H1 (cell line): Measurements from ENCODE around the gene CRK. TPM values are rescaled to one million over a fixed set of nuclear protein-coding genes. Genes with fewer than 3 reads are reported as not detected.

Source experiments
- CTCF ChIA-PET: fragments of 300-600 bp; sonication (Branson Sonifier 250); formaldehyde crosslinking; loops from one replicate; lab custom pipeline; 2021; ENCODE audit not compliant: partially characterized antibody; lab: Charles Lee
- POLR2A ChIA-PET: fragments of 300-600 bp; sonication (Branson Sonifier 250); formaldehyde crosslinking; loops from one replicate; lab custom pipeline; 2021; ENCODE audit warnings: inconsistent platforms; ENCODE audit not compliant: partially characterized antibody; lab: Charles Lee
- DNase-seq, 2 experiments: peaks; one replicate each; pipeline versions ENCODE4 v3.0.0 to v3.0.0-alpha.2; 2010 to 2022; ENCODE audit warnings: low spot score in 2 of 2, low read depth in 1 of 2, mixed read lengths in 1 of 2
- FAIRE-seq: peaks from 2 replicates; lab custom pipeline; 2011; peaks lifted over from hg19 to GRCh38; lab: Jason Lieb, UNC
- H2AFZ ChIP-seq: 2 replicates; pipeline ENCODE4 v1.8.1; 2012; ENCODE audit warnings: low read length, inconsistent platforms
- H2AK5ac ChIP-seq: 2 replicates; pipeline ENCODE4 v1.6.1; 2013; ENCODE audit warnings: low read depth, low read length
- H2BK120ac ChIP-seq: replicated peaks from 2 replicates; pipeline ENCODE3; 2013; ENCODE audit warnings: low read depth, low read length, inconsistent platforms
- H2BK12ac ChIP-seq: 2 replicates; pipeline ENCODE4 v1.6.1; 2013; ENCODE audit warnings: low read depth, low read length
- H2BK15ac ChIP-seq: 2 replicates; pipeline ENCODE4 v1.6.1; 2013; ENCODE audit warnings: low read length
- H2BK20ac ChIP-seq: 2 replicates; pipeline ENCODE4 v1.6.1; 2013; ENCODE audit warnings: low read length
- H2BK5ac ChIP-seq: 2 replicates; pipeline ENCODE4 v1.6.1; 2013; ENCODE audit warnings: low read depth, low read length
- H3K14ac ChIP-seq: 2 replicates; pipeline ENCODE4 v1.6.1; 2013; ENCODE audit warnings: inconsistent platforms; ENCODE audit not compliant: insufficient read length
- H3K18ac ChIP-seq: 2 replicates; pipeline ENCODE4 v1.6.1; 2013; ENCODE audit warnings: low read length; ENCODE audit errors: extremely low read depth
- H3K23ac ChIP-seq: 2 replicates; pipeline ENCODE4 v1.6.1; 2013; ENCODE audit warnings: inconsistent platforms; ENCODE audit not compliant: insufficient read length
- H3K23me2 ChIP-seq: 2 replicates; pipeline ENCODE4 v1.6.1; 2013; ENCODE audit warnings: low read depth, low read length
- H3K27ac ChIP-seq: 2 replicates; pipeline ENCODE4 v1.6.1; 2011; ENCODE audit warnings: low read depth, low read length, inconsistent platforms
- H3K27me3 ChIP-seq, 4 experiments: replicated peaks in 1 of 4; 1 replicate in 1 of 4; 2 replicates in 3 of 4; pipeline versions ENCODE4 v1.6.1 to v1.8.1; 2011 to 2013; ENCODE audit warnings: low read length in 3 of 4, mild to moderate bottlenecking in 3 of 4, inconsistent platforms in 2 of 4, mixed read lengths in 2 of 4, moderate library complexity in 1 of 4; ENCODE audit not compliant: control insufficient read depth in 3 of 4, insufficient read depth in 3 of 4; ENCODE audit errors: extremely low read depth in 1 of 4
- H3K36me3 ChIP-seq, 4 experiments: 2 replicates each; pipeline versions ENCODE4 v1.6.1 to v1.8.1; 2011 to 2013; ENCODE audit warnings: mild to moderate bottlenecking in 4 of 4, low read length in 3 of 4, moderate library complexity in 2 of 4, control low read depth in 1 of 4, inconsistent platforms in 1 of 4; ENCODE audit not compliant: insufficient read depth in 4 of 4, control insufficient read depth in 2 of 4
- H3K4ac ChIP-seq: replicated peaks from 2 replicates; pipeline ENCODE3; 2013; ENCODE audit warnings: low read length, low read depth, mixed read lengths, inconsistent platforms; ENCODE audit not compliant: insufficient read length
- H3K4me1 ChIP-seq, 4 experiments: replicated peaks in 1 of 4; 1 replicate in 1 of 4; 2 replicates in 3 of 4; pipeline versions ENCODE4 v1.6.1 to v1.8.1; 2011 to 2013; ENCODE audit warnings: low read length in 3 of 4, inconsistent platforms in 2 of 4, mixed read lengths in 1 of 4; ENCODE audit not compliant: insufficient read depth in 4 of 4, control insufficient read depth in 3 of 4
- H3K4me2 ChIP-seq, 2 experiments: 2 replicates each; pipeline versions ENCODE4 v1.6.1 to v1.8.1; 2011 to 2013; ENCODE audit warnings: low read depth in 2 of 2, low read length in 2 of 2, control low read depth in 1 of 2, inconsistent platforms in 1 of 2, mild to moderate bottlenecking in 1 of 2; ENCODE audit not compliant: insufficient read depth in 1 of 2
- H3K4me3 ChIP-seq, 4 experiments: fragments of 200-600, 300-600 bp in 1 of 4; sonication (generic), shearing (Covaris generic), sonication (Bioruptor Twin) in 1 of 4; 2 replicates each; pipeline versions ENCODE4 v1.5.1 to v1.8.1; 2011 to 2016; ENCODE audit warnings: low read length in 4 of 4, low read depth in 3 of 4, control low read depth in 2 of 4, inconsistent platforms in 2 of 4, mild to moderate bottlenecking in 2 of 4, mixed read lengths in 1 of 4, moderate library complexity in 1 of 4; ENCODE audit not compliant: insufficient read depth in 2 of 4; ENCODE audit errors: extremely low read depth in 1 of 4
- H3K56ac ChIP-seq: replicated peaks from 2 replicates; pipeline ENCODE3; 2013; ENCODE audit warnings: low read depth, mild to moderate bottlenecking, mixed read lengths, low read length, inconsistent platforms; ENCODE audit not compliant: insufficient read length
- H3K79me1 ChIP-seq: 2 replicates; pipeline ENCODE4 v1.6.1; 2013; ENCODE audit warnings: low read depth, low read length, control low read depth
- H3K79me2 ChIP-seq, 2 experiments: 2 replicates each; pipeline versions ENCODE4 v1.6.1 to v1.8.1; 2012 to 2013; ENCODE audit warnings: low read length in 2 of 2, mild to moderate bottlenecking in 2 of 2, inconsistent platforms in 1 of 2; ENCODE audit not compliant: insufficient read depth in 2 of 2, control insufficient read depth in 1 of 2
- H3K9ac ChIP-seq, 4 experiments: replicated peaks in 1 of 4; 1 replicate in 1 of 4; 2 replicates in 3 of 4; pipeline versions ENCODE4 v1.6.1 to v1.8.1; 2011 to 2013; ENCODE audit warnings: low read depth in 3 of 4, low read length in 3 of 4, control low read depth in 2 of 4, mild to moderate bottlenecking in 2 of 4, moderate library complexity in 2 of 4, inconsistent platforms in 1 of 4; ENCODE audit errors: extremely low read depth in 1 of 4
- H3K9me3 ChIP-seq, 2 experiments: 2 replicates each; pipeline versions ENCODE4 v1.6.1 to v1.8.1; 2012 to 2013; ENCODE audit warnings: mild to moderate bottlenecking in 2 of 2, moderate library complexity in 2 of 2, control low read depth in 1 of 2, inconsistent platforms in 1 of 2, low read depth in 1 of 2, low read length in 1 of 2, mixed read lengths in 1 of 2; ENCODE audit not compliant: insufficient read depth in 2 of 2
- H4K20me1 ChIP-seq, 2 experiments: replicated peaks in 1 of 2; 2 replicates each; pipeline versions ENCODE3 to v1.8.1; 2011 to 2013; ENCODE audit warnings: inconsistent platforms in 2 of 2, low read length in 2 of 2, mild to moderate bottlenecking in 1 of 2; ENCODE audit not compliant: insufficient read depth in 2 of 2, control insufficient read depth in 1 of 2
- H4K5ac ChIP-seq: 2 replicates; pipeline ENCODE4 v1.6.1; 2013; ENCODE audit warnings: low read length, low read depth, mixed read lengths, inconsistent platforms; ENCODE audit not compliant: insufficient read length
- H4K8ac ChIP-seq: 2 replicates; pipeline ENCODE4 v1.8.0; 2013; ENCODE audit warnings: mild to moderate bottlenecking, moderate library complexity, low read length, inconsistent platforms; ENCODE audit not compliant: insufficient read depth; ENCODE audit errors: extremely low read depth
- H4K91ac ChIP-seq: replicated peaks from 2 replicates; pipeline ENCODE3; 2013; ENCODE audit warnings: low read length, mixed read lengths, inconsistent platforms; ENCODE audit not compliant: insufficient read length
- BRCA1 ChIP-seq: IDR thresholded peaks from 2 replicates; pipeline ENCODE4 v1.6.1; 2012; ENCODE audit warnings: low read depth, low read length, improper control_type of control experiment
- CBX8 ChIP-seq: fragments of 300-800, 300-1000 bp; sonication (generic); IDR thresholded peaks from 2 replicates; pipeline ENCODE4 v1.7.1; 2016; ENCODE audit warnings: low read depth, low read length, borderline replicate concordance
- CTBP2 ChIP-seq: IDR thresholded peaks from 2 replicates; pipeline ENCODE4 v1.7.0; 2011; ENCODE audit warnings: borderline replicate concordance, mild to moderate bottlenecking, moderate library complexity, mixed read lengths, low read length; ENCODE audit not compliant: insufficient read depth, insufficient read length
- EZH2 ChIP-seq: fragments of 200-600 bp; sonication (generic); IDR thresholded peaks from 2 replicates; pipeline ENCODE4 v1.7.1; 2012; ENCODE audit warnings: low read depth, mild to moderate bottlenecking, moderate library complexity, low read length, inconsistent platforms; ENCODE audit not compliant: severe bottlenecking
- FOSL1 ChIP-seq: IDR thresholded peaks from 2 replicates; pipeline ENCODE4 v1.6.1; 2011; ENCODE audit warnings: mild to moderate bottlenecking, low read depth, low read length, moderate library complexity; ENCODE audit not compliant: insufficient read depth
- NANOG ChIP-seq: IDR thresholded peaks from 2 replicates; pipeline ENCODE4 v1.6.1; 2011; ENCODE audit warnings: low read length, low read depth, mild to moderate bottlenecking, inconsistent platforms; ENCODE audit not compliant: insufficient read depth, poor library complexity, severe bottlenecking
- NRF1 ChIP-seq: IDR thresholded peaks from 2 replicates; pipeline ENCODE4 v1.6.1; 2011; ENCODE audit warnings: mild to moderate bottlenecking, low read depth, low read length, improper control_type of control experiment
- POLR2A ChIP-seq, 2 experiments: IDR thresholded peaks; 1 replicate in 1 of 2; 2 replicates in 1 of 2; pipeline ENCODE4 v1.6.1; 2011; ENCODE audit warnings: low read depth in 2 of 2, low read length in 2 of 2, mild to moderate bottlenecking in 2 of 2; ENCODE audit errors: control extremely low read depth in 1 of 2
- RBBP5 ChIP-seq: IDR thresholded peaks from 2 replicates; pipeline ENCODE4 v1.7.1; 2012; ENCODE audit warnings: low read depth, mild to moderate bottlenecking, inconsistent platforms, low read length, moderate library complexity, borderline replicate concordance
- RFX5 ChIP-seq: IDR thresholded peaks from 2 replicates; pipeline ENCODE4 v1.6.1; 2011; ENCODE audit warnings: low read depth, low read length, improper control_type of control experiment, borderline replicate concordance
- SIRT6 ChIP-seq: IDR thresholded peaks from one replicate; pipeline ENCODE4 v1.7.1; 2012; ENCODE audit warnings: low read length, inconsistent platforms
- SP4 ChIP-seq: IDR thresholded peaks from 2 replicates; pipeline ENCODE4 v1.6.1; 2012; ENCODE audit warnings: low read length, inconsistent platforms
- WGBS, 2 experiments: shearing (Covaris generic) in 1 of 2; methylation state at CpG; one replicate each; pipeline versions ENCODE4 v1.1.6 to v1.1.7; 2013 to 2015; ENCODE audit warnings: low lambda C conversion rate in 2 of 2, mixed read lengths in 2 of 2, inconsistent platforms in 1 of 2, low coverage in 1 of 2, missing lambda C conversion rate in 1 of 2; ENCODE audit not compliant: insufficient replicate concordance in 2 of 2, insufficient coverage in 1 of 2, insufficient read length in 1 of 2; ENCODE audit errors: extremely low coverage in 1 of 2, missing lambda C conversion rate in 1 of 2; 5-methylcytosine and 5-hydroxymethylcytosine counted together
- polyA plus RNA-seq, 7 experiments: library from polyadenylated mRNA; depleted of rRNA in 3 of 7; stranded (reverse) in 5 of 7; unstranded in 2 of 7; fragments of >200 nt in 5 of 7; fragments of 200-250 nt in 2 of 7; gene quantifications; 1 replicate in 5 of 7; 2 replicates in 1 of 7; 4 replicates in 1 of 7; pipeline versions ENCODE4 v1.2.1 to v1.2.3, GENCODE V29; 2011 to 2013; ENCODE audit warnings: missing spikeins in 2 of 7, mixed read lengths in 2 of 7
- total RNA-seq: library from RNA; stranded (reverse); fragmentation: NEBNext Ultra II Directional; extraction: Animal tissue kit (Norgen Biotek cat#: 25700); gene quantifications from 2 replicates; pipeline ENCODE4 v1.2.1, GENCODE V29; 2021
- TF ChIP-seq, protein P1 (sequence below): IDR thresholded peaks from 2 replicates; pipeline ENCODE4 v1.6.1; 2011; ENCODE audit warnings: low read length, improper control_type of control experiment

The CRK gene
- total and polyA plus RNA-seq, 2 of the 8 experiments (the other 6 are each of a cell fraction or from before 2014, with no cell fraction given) = 32.8 to 57.1 TPM

DNA sequence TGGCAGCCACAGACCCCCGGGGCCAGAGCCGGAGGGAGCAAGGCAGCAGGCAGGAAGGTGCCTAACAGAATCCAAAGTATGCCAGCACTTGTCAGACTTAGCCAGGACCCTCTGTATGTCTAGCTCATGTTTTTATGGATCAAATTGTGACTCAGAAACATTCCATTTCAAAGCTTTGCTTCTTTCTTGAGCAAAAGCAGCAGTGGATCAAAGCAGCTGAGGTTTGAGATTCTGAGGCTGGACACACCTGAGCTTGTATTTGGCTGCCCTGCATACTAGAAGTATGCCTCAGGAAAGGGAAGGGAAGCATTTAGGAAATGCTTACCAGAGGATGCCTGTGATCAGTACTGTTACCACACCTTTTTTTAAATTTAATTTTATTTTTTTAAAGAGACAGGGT is 42.2 kb upstream of the CRK start:
- no peak overlapping the region for H2AFZ ChIP-seq
- 88% methylated on average over 2 of the region's 2 CpGs; no CpG with 5 or more reads in 1 of the 2 experiments for WGBS, 2 experiments
- POLR2A ChIA-PET = interaction anchor here (0.6 to 2.9 kb wide), 6 partner anchors 8 to 438 kb away, joined by 3 to 15 read pairs (median 6); partner anchors contain the start of genes INPP5K and YWHAE
- no peaks in the 10 kb centered on the region for H3K23me2 ChIP-seq
- H3K23ac ChIP-seq = no peak overlapping the region
- H4K8ac ChIP-seq = no peak overlapping the region
- no peaks in the 10 kb centered on the region for H3K79me2 ChIP-seq
- H2BK12ac ChIP-seq = no peak overlapping the region
- H3K4me2 ChIP-seq = no peak overlapping the region
- DNase-seq = no peak
- H2BK120ac ChIP-seq = no peak overlapping the region
- H3K4me3 ChIP-seq = no peak overlapping the region
- no peak overlapping the region for H3K27ac ChIP-seq
- no peak overlapping the region for H3K56ac ChIP-seq
- peaks cover 0 to 4% (median 0%) of the 10 kb centered on the region in 4 experiments; a peak in 1 of 7 replicates for H3K4me1 ChIP-seq
- no peak overlapping the region for H2AK5ac ChIP-seq
- no peak for TF ChIP-seq CBX8
- no peak for TF ChIP-seq EZH2
- no peak for TF ChIP-seq BRCA1
- no peak for TF ChIP-seq RBBP5
- TF ChIP-seq CTBP2 = no peak
- TF ChIP-seq, protein P1, sequence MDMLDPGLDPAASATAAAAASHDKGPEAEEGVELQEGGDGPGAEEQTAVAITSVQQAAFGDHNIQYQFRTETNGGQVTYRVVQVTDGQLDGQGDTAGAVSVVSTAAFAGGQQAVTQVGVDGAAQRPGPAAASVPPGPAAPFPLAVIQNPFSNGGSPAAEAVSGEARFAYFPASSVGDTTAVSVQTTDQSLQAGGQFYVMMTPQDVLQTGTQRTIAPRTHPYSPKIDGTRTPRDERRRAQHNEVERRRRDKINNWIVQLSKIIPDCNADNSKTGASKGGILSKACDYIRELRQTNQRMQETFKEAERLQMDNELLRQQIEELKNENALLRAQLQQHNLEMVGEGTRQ = no peak
- no peak for TF ChIP-seq SP4
- no peak for TF ChIP-seq NRF1
- TF ChIP-seq POLR2A (IDR thresholded peaks at IDR 0.05; ENCODE audit: control extremely low read depth in 1 of 2, low read depth in 2 of 2, low read length in 2 of 2) = no peak
- no peak for TF ChIP-seq SIRT6
- no peak for TF ChIP-seq FOSL1
- no peak for TF ChIP-seq RFX5
- no peak for TF ChIP-seq NANOG
- TF ChIP-seq, all 59 proteins: peak for 0
- FAIRE-seq = no peak
- Histone ChIP-seq H3K36me3 (peaks cover 0 to 5% (median 0%) of the 10 kb centered on the region in 4 experiments; a peak in 2 of 8 replicates), H3K14ac (no peak overlapping the region), H3K9ac (no peak overlapping the region), H4K91ac (no peak overlapping the region), H3K4ac (no peak overlapping the region), H2BK5ac (no peak overlapping the region), H4K5ac (no peak overlapping the region), H3K79me1 (no peaks in the 10 kb centered on the region), H3K18ac (no peak overlapping the region), H3K27me3 (no peaks in the 10 kb centered on the region), H2BK20ac (no peak overlapping the region), H2BK15ac (no peak overlapping the region), H3K9me3 (no peaks in the 10 kb centered on the region), H4K20me1 (peaks cover 0 to 2% of the 10 kb centered on the region in 2 experiments)
- CTCF ChIA-PET = interaction anchor here (0.9 to 3.8 kb wide), 3 partner anchors 13 to 133 kb away, joined by 5 to 26 read pairs (median 8); no protein-coding TSS in a partner anchor
